GM21825 (cell line): Measurements from ENCODE around the gene RCSD1.

Experiments
- ATAC-seq: cut with Tn5 transposase; IDR thresholded peaks from one replicate; pipeline ENCODE4 v1.9.1; 2021; ENCODE audit warnings: mild to moderate bottlenecking, moderate library complexity; ENCODE audit not compliant: unreplicated experiment

Gene RCSD1

DNA sequence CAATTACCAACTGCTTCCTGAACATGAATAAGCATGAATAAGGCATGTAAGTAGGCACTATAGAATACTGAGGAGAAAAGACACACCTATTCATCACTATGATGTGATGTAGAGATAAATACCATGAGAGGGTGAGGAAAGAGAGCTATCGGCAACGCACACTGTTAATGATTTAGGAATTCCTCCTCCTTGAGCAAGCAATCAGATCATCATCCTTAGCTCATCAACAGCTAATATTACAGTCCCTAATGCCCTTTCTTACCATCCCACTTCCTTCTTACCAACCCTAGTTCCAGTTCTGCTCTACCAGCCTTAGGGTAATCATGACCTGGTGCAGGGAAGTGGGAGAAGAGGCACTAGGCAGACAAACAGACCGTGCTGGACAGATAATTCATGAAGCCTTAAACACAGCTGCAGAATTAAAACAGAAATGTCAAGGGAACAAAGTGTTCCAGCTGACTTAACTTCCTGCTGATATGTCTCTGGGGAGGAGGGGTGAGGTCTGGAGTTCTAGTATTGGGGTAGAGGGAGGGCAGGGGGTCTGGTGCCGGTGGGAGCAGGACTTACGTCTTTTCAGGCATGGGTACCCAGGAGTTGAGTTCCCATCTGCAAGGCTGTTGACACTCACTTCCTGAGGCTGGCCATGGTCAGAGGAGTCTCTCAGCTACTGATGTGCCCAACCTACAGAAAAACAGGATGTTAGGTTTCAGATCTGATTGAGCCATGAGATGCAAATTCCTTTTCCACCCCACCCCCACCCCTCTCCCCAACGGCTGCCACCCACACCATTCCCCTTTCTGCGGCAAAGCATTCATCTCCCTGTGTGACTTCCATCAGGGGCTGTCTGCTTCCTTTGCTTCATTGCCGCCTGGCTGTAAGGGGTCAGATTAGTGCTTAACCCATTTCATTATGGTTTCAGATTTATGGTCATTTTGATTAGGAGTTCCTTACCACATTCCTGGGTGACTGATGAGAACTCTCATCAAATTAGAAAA is 12.6 kb upstream of the RCSD1 start:
- ATAC-seq = peak; percentile 85

DNA sequence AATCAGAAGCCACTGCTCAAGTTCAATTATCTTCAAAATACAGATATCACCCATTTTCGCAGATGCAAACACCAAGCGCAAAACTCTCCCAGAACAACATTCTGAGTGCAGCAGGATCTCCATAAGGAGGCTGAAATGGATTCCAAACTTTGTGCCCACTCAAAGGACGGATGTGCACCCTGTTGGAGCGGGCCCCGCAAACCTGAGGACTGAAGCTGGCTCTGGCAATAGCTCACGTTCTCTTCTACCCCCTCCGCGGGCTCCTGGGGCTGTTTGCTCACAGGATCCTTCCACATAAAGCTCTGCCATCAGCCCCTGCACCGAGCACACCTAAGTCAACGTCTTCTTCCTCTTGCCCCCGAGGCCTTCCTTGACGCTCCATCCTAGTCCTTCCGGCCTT is 11.7 kb upstream of the RCSD1 start:
- no peak for ATAC-seq

DNA sequence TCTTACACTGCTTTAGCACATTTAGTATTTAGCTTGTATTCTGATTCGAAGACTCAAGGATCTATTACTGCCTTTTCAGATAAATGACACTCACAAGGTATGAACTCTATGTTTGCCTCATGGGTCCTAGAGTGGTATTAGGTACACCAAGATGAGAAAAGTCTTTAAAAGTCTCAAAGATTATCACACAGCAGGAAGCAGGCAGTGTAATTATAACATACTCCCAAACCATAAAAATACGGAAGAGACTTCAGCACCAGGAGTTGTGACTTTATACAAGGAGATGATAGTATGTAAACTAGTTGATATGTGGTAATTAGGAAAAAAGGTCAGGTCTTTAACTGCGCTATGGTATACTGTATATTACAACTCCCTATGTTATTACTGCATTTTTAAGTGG is 11.2 kb upstream of the RCSD1 start:
- ATAC-seq = no peak

GRCh38 chr1:167620002-167620401 is 10.0 kb upstream of the RCSD1 start:
- no peak for ATAC-seq

DNA sequence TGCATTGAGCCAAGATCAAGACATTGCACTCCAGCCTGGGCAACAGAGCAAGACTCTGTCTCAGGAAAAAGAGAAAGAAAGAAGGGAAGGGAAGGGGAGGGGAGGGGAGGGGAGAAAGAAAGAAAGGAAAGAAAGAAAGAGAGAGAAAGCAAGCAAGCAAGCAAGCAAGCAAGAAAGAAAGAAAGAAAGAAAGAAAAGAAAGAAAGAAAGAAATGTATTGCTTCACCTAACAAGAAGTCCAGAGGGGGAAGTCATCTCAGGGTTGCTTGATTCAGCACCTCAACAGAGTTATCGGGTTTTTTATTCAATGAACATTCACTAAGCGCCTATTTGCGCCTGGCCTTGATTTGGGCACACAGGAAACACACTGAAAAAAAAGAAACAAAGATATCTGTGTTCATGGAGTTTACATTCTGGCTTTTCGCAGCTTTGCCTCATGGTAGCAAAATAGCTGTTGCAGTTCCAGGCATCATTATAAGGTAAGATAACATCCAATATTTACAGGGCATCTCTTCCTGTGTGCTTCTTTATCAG is 8.2 kb upstream of the RCSD1 start:
- no peak for ATAC-seq

GRCh38 chr1:167623951-167624350 is 6.1 kb upstream of the RCSD1 start:
- ATAC-seq = no peak

GRCh38 chr1:167625040-167625823 is 4.8 kb upstream of the RCSD1 start:
- no peak for ATAC-seq

- ATAC-seq = no peak
These were observed 2.5 kb upstream of the RCSD1 start for GRCh38 chr1:167627615-167627864.

GRCh38 chr1:167627865-167628641 is 2.0 kb upstream of the RCSD1 start:
- ATAC-seq = peak; percentile 61

GRCh38 chr1:167628741-167629515 is 1.1 kb upstream of the RCSD1 start:
- ATAC-seq = no peak

DNA sequence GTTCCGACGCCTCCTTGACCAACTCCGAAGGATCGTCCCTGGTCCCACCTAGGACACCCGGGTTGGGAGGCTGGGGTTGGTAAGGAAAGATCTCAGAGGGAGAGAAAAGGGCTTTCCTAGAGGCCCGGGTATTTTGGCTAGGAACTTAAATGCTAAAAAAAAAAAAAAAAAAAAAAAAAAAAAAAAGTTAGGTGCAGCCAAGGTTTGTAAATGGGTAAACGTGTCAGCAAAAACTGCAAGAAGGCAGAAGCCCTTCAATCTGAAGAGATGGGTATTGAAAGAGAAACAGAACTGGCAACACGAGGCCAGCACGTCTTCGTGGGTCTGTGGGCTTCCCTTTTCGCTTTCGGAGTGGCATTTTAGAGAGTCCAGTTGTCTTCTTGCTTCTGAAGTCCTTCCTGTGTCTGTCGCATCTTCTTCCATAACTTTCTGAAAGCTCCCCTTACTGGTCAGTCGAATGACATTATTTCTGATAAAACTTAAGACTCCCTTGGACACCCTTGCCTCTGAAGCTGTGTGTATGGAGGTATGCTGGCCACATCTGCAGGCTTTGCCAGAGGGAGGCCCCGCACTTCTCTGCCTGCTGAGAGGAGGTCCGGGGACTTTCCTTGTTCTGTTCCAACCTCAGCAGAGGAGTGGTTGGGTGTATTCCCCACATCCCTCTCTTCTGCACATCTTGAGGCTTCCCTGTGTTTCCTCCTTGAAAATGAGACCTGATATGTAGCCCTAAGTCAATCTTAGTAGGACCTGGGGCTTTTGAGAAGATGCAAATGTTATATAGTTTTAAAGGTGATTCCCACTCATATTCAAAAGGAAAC is 745 bp downstream of the RCSD1 start:
- ATAC-seq = no peak

GRCh38 chr1:167631386-167631935 is 1.4 kb downstream of the RCSD1 start:
- no peak for ATAC-seq

DNA sequence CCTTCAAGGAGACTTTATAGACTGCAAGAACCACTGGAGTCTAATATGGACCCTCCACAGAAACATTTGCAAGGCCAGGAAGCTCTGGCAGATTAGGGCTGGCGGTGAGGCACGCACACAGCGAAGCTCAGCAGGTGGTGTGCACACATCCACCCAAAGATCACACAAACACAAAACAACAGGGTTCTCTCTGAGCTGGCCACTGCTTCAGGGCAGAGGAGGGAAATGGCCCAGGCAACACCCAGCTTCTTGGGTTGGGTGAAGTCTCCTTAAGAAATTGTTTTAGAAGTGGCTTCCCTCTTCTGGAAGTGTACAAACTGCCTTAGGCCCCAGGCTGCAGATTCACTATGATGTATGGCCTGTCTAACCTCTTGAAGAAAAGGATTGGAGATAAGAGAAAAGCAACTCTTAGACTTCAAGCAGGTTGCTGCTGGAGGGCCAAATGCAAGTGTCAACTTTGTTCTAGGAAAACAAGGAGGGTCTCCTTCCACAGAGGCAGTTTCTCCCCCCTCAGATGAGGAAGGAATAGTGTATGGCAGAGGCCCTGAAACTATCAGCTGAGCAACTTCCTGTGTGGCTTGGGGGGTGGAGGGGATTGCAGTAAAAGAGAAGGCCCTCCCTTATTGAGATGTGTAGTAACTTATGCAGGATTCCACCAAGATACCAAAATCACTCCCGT is 2.0 kb downstream of the RCSD1 start:
- no peak for ATAC-seq

DNA sequence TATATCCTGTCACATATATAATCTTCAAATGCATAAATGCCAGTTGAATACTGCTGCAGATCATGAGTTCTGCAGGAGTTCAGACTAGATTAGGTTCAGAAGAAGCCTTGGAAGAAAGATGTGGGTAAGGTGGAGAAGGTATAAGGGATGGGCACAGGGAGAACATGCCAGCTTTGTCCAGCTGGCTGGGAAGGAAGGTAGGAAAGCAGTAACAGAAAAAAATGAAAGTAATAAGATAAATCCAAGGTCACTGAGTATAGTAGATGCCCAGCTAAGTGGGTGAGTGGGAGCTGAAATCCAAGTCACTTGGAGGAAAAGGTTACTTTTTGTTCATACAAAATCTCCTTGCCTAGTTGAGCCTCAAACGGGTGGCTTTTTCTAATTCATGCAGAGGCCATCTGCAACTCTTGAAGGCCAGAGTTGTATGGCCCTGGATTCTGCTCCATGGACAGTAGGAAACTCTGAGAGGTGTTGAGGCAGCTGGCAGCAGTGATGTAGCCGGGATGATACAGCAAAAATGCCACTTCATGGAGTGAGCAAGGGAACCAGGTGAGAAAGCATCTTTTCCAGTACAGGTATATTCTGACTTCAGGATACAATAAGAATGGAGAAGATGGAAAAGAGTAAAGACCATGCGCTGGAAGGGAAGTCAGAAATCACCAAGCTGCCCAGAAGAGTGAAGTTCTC is 3.4 kb downstream of the RCSD1 start:
- no peak for ATAC-seq

GRCh38 chr1:167634435-167634834 is 4.4 kb downstream of the RCSD1 start:
- ATAC-seq = no peak

GRCh38 chr1:167635156-167635648 is 5.2 kb downstream of the RCSD1 start:
- no peak for ATAC-seq

DNA sequence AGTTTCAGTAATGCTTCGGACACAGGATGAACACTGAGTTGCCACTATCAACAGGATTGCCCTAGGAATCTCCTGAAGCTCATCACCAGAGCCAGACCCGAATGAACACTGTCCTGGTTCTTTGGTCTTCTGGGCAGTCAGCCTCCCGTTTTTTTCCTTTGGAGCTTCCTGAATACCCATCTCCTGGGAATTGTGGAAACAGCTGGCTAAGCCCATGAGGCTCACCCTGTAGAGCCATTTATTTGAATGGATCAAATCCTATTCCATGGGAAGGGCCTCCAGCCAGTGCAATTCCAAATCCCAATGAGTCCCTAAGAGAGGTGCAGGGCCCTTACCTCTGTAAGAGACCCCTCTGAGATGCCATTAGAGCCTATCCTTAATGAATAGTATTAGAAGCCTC is 5.9 kb downstream of the RCSD1 start:
- no peak for ATAC-seq

- ATAC-seq = no peak
These were observed 8.0 kb downstream of the RCSD1 start for GRCh38 chr1:167638064-167638463.
